ENCODE results near the gene CWC25. TPM values are rescaled to one million over a fixed set of nuclear protein-coding genes. Genes with fewer than 3 reads are reported as not detected.
"Not testable (repeated sequence)": the region's sequence is repeated elsewhere in the genome, so short reads cannot be mapped to it uniquely, and the experiment has no call there.

The CWC25 gene
- polyA plus RNA-seq, 1 of the 3 experiments (the other 2 are of a cell fraction) = 15.6 TPM

DNA sequence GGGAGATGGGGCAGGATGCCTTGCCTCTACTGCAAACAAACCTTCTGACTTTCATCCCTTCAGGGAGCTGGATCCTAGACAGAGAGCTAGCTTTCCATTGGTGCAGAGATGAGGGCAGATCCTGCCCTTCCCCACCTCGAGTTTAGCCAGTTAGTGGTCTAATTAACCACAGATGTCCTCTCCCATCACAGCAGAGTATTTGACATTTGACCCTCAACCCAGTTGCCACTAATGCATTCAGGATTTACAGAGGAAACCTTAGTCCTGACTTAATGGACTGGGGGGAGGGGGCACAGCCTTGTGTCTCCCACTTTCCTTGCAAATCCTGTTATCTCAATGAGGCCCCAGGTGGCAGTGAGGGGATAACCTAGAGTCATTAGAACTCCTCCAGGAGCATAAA lies 35.9 kb downstream of the CWC25 start:
- 8% methylated on average over 1 of the region's 1 CpG for WGBS (ENCODE audit: low lambda C conversion rate)
- Histone ChIP-seq H3F3A (replicated peaks; ENCODE audit: insufficient read depth) (peaks cover 5% of the 10 kb centered on the region), H3K9ac (no peak overlapping the region), H3K27ac (ENCODE audit: low read depth in 2 of 2, low read length in 1 of 2) (peak overlapping the region; percentile 11 to 77; a peak in 3 of 4 replicates), H3K4me1 (ENCODE audit: control insufficient read depth in 1 of 2, insufficient read depth in 2 of 2, low read depth in 1 of 2, low read length in 1 of 2) (peaks cover 11 to 18% of the 10 kb centered on the region in 2 experiments; a peak in 3 of 4 replicates), H3K9me2 (no peaks in the 10 kb centered on the region), H4K20me1 (ENCODE audit: insufficient read depth) (peaks cover 53% of the 10 kb centered on the region), H3K9me3 (no peaks in the 10 kb centered on the region), H3K79me2 (ENCODE audit: insufficient read depth) (peaks cover 88% of the 10 kb centered on the region), H3K36me3 (replicated peaks in 1 of 2; ENCODE audit: control insufficient read depth in 1 of 2, insufficient read depth in 2 of 2, low read length in 1 of 2) (peaks cover 21 to 26% of the 10 kb centered on the region in 2 experiments), H3K27me3 (ENCODE audit: insufficient read depth) (no peaks in the 10 kb centered on the region), H3K4me2 (peak overlapping the region; percentile 28; the same call in 1 of the 2 replicates), H2AFZ (ENCODE audit: low read depth) (no peak overlapping the region), H3K4me3 (ENCODE audit: low read depth in 2 of 2, low read length in 1 of 2) (no peak overlapping the region)
- ChIA-PET POLR2A (interaction anchor here (0.6 kb wide), 1 partner anchor 113 kb away, joined by 3 read pairs; no protein-coding TSS in a partner anchor), CTCF (interaction anchor here (0.6 to 1.7 kb wide), 4 partner anchors 10 to 112 kb away, joined by 3 to 6 read pairs (median 4); partner anchors contain the start of gene PIP4K2B)
- peak; percentile 75 for DNase-seq
- TF ChIP-seq FOSL2 (IDR thresholded peaks at IDR 0.05; ENCODE audit: borderline replicate concordance, low read depth) (no peak), GATA2 (CRISPR knock-in tag; IDR thresholded peaks at IDR 0.05) (0 out of 2 replicates have a peak, but pooled peaks have one; percentile 7), CHD2 (IDR thresholded peaks at IDR 0.05; ENCODE audit: low read length, partially characterized antibody) (peak; percentile 47), TCF12 (IDR thresholded peaks at IDR 0.05) (peak; percentile 71), RCOR1 (IDR thresholded peaks at IDR 0.05; ENCODE audit: low read length) (peak; percentile 70)

DNA sequence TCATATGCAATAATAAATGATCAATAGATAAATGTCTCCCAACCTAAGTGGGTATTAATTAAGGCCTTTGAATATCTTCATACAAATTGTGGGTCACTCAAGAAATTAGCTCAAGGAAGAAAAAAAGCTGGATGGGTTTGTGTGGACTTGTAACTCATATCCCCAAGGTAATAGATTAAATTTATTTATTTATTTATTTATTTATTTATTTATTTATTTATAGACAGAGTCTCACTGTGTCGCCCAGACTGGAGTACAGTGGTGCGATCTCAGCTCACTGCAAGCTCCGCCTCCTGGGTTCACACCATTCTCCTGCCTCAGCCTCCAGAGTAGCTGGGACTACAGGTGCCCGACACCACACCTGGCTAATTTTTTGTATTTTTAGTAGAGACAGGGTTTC lies 37.1 kb downstream of the CWC25 start:
- H3K4me2 ChIP-seq; H3K9me3 ChIP-seq; DNase-seq; H3K4me3 ChIP-seq (ENCODE audit: low read depth in 2 of 2, low read length in 1 of 2); H3K27ac ChIP-seq (ENCODE audit: low read depth in 2 of 2, low read length in 1 of 2); H3K27me3 ChIP-seq (ENCODE audit: insufficient read depth); H3F3A ChIP-seq (replicated peaks; ENCODE audit: insufficient read depth); H3K9me2 ChIP-seq; H2AFZ ChIP-seq (ENCODE audit: low read depth); H3K9ac ChIP-seq; POLR2A ChIA-PET: not testable (repeated sequence)
- peaks cover 11 to 18% of the 10 kb centered on the region in 2 experiments; a peak in 3 of 4 replicates for H3K4me1 ChIP-seq (ENCODE audit: control insufficient read depth in 1 of 2, insufficient read depth in 2 of 2, low read depth in 1 of 2, low read length in 1 of 2)
- peaks cover 49% of the 10 kb centered on the region for H4K20me1 ChIP-seq (ENCODE audit: insufficient read depth)
- 98% methylated on average over 4 of the region's 4 CpGs for WGBS (ENCODE audit: low lambda C conversion rate)
- CTCF ChIA-PET = interaction anchor here (1.3 to 1.7 kb wide), 4 partner anchors 11 to 60 kb away, joined by 4 to 6 read pairs (median 4); partner anchors contain the start of gene PIP4K2B
- H3K36me3 ChIP-seq (replicated peaks in 1 of 2; ENCODE audit: control insufficient read depth in 1 of 2, insufficient read depth in 2 of 2, low read length in 1 of 2) = peaks cover 27 to 29% of the 10 kb centered on the region in 2 experiments
- peaks cover 76% of the 10 kb centered on the region for H3K79me2 ChIP-seq (ENCODE audit: insufficient read depth)

DNA sequence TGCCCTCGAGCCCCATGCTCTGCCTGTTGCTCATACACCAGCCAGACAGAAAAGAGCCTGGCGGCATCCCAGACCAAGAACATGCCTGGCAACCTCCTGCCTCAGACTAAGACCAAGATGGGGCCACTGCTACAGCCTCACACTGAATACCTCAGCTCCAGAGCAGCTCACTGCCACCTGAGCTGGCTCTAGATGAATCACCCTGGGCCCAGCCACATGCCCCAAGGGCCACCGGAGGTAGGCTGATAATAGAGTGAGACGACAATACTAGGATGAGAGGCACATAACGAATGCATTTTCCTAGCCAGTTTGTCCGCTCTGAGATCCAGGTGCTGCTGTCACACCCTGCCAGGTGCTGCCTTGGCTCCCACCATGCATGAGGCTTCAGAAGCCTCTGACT lies 38.7 kb downstream of the CWC25 start:
- Histone ChIP-seq H3K9ac (no peak overlapping the region), H3F3A (replicated peaks; ENCODE audit: insufficient read depth) (peaks cover 7% of the 10 kb centered on the region), H3K36me3 (replicated peaks in 1 of 2; ENCODE audit: control insufficient read depth in 1 of 2, insufficient read depth in 2 of 2, low read length in 1 of 2) (peaks cover 31 to 39% of the 10 kb centered on the region in 2 experiments), H2AFZ (ENCODE audit: low read depth) (no peak overlapping the region), H4K20me1 (ENCODE audit: insufficient read depth) (peaks cover 42% of the 10 kb centered on the region), H3K79me2 (ENCODE audit: insufficient read depth) (peaks cover 60% of the 10 kb centered on the region), H3K4me1 (ENCODE audit: control insufficient read depth in 1 of 2, insufficient read depth in 2 of 2, low read depth in 1 of 2, low read length in 1 of 2) (peaks cover 11 to 18% of the 10 kb centered on the region in 2 experiments; a peak in 3 of 4 replicates), H3K27ac (ENCODE audit: low read depth in 2 of 2, low read length in 1 of 2) (no peak overlapping the region), H3K4me3 (ENCODE audit: low read depth in 2 of 2, low read length in 1 of 2) (no peak overlapping the region), H3K9me2 (no peaks in the 10 kb centered on the region), H3K9me3 (no peaks in the 10 kb centered on the region), H3K27me3 (ENCODE audit: insufficient read depth) (no peaks in the 10 kb centered on the region), H3K4me2 (no peak overlapping the region)
- POLR2A ChIA-PET = no interaction called here
- no peak for TF ChIP-seq EP300 (IDR thresholded peaks at IDR 0.05; ENCODE audit: borderline replicate concordance in 1 of 2, low read depth in 1 of 2, low read length in 1 of 2)
- no peak for TF ChIP-seq NRF1 (IDR thresholded peaks at IDR 0.05; ENCODE audit: low read depth, low read length)
- no peak for TF ChIP-seq SIN3A (IDR thresholded peaks at IDR 0.05; ENCODE audit: borderline replicate concordance, low read depth, low read length)
- no peak for TF ChIP-seq RCOR1 (IDR thresholded peaks at IDR 0.05; ENCODE audit: low read length)
- TF ChIP-seq, protein P1, sequence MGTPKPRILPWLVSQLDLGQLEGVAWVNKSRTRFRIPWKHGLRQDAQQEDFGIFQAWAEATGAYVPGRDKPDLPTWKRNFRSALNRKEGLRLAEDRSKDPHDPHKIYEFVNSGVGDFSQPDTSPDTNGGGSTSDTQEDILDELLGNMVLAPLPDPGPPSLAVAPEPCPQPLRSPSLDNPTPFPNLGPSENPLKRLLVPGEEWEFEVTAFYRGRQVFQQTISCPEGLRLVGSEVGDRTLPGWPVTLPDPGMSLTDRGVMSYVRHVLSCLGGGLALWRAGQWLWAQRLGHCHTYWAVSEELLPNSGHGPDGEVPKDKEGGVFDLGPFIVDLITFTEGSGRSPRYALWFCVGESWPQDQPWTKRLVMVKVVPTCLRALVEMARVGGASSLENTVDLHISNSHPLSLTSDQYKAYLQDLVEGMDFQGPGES (IDR thresholded peaks at IDR 0.05; ENCODE audit: low read depth, low read length) = no peak
- TF ChIP-seq FOXM1 (IDR thresholded peaks at IDR 0.05; ENCODE audit: low read depth) = no peak
- no peak for TF ChIP-seq EZH2phosphoT487 (IDR thresholded peaks at IDR 0.05; ENCODE audit: borderline replicate concordance, low read depth)
- TF ChIP-seq, protein P2, sequence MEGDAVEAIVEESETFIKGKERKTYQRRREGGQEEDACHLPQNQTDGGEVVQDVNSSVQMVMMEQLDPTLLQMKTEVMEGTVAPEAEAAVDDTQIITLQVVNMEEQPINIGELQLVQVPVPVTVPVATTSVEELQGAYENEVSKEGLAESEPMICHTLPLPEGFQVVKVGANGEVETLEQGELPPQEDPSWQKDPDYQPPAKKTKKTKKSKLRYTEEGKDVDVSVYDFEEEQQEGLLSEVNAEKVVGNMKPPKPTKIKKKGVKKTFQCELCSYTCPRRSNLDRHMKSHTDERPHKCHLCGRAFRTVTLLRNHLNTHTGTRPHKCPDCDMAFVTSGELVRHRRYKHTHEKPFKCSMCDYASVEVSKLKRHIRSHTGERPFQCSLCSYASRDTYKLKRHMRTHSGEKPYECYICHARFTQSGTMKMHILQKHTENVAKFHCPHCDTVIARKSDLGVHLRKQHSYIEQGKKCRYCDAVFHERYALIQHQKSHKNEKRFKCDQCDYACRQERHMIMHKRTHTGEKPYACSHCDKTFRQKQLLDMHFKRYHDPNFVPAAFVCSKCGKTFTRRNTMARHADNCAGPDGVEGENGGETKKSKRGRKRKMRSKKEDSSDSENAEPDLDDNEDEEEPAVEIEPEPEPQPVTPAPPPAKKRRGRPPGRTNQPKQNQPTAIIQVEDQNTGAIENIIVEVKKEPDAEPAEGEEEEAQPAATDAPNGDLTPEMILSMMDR (IDR thresholded peaks at IDR 0.05) = no peak
- TF ChIP-seq TAF1 (IDR thresholded peaks at IDR 0.05; ENCODE audit: borderline replicate concordance, low read depth, low read length) = no peak
- no peak for TF ChIP-seq MXI1 (IDR thresholded peaks at IDR 0.05; ENCODE audit: low read depth, low read length)
- no peak for TF ChIP-seq MEF2A (IDR thresholded peaks at IDR 0.05; ENCODE audit: borderline replicate concordance, low read depth)
- no peak for TF ChIP-seq ELF1 (IDR thresholded peaks at IDR 0.05)
- 74% methylated on average over 2 of the region's 6 CpGs for WGBS (ENCODE audit: low lambda C conversion rate)
- CTCF ChIA-PET = interaction anchor here (1.7 kb wide), 1 partner anchor 11 kb away, joined by 5 read pairs; no protein-coding TSS in a partner anchor
- no peak for DNase-seq

Data from SK-N-SH (cell line).